Anterior cingulate cortex (tissue), 58 donors: ENCODE data around the gene RALGDS.
"Not testable (repeated sequence)": the region's sequence is repeated elsewhere in the genome, so short reads cannot be mapped to it uniquely, and the experiment has no call there.

Experiments
- DNase-seq, 58 donors: peaks; one replicate each; lab custom pipeline; 2025; lab: John Stamatoyannopoulos, UW

RALGDS gene

GRCh38 chr9:133121198-133121914 lies at the start of gene RALGDS:
Gene RALGDS, minus strand, starts transcription at chr9:133121240. Its CDS starts 86 bp downstream, at chr9:133121154.
- DNase-seq, result peak; percentile 31 to 97 (median 88)

DNA sequence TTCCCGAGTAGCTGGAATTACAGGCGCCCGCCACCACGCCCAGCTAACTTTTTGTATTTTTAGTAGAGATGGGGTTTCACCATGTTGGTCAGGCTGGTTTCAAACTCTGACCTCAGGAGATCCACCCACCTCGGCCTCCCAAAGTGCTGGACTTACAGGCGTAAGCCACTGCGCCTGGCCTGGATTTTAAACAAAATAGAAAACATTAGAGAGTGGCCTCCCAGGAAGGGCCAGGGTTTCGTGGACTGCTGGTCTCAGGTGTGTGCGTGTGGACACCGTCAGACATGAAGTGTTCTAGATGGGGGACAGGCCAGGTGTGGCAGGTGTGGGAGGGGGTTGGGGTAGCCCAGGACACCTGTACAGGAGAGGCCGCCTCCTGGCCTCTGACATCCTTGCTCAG lies 49.7 kb upstream of the RALGDS start:
- DNase-seq, result no peak

GRCh38 chr9:133169687-133170086 lies 48.6 kb upstream of the RALGDS start:
- DNase-seq, result not testable (repeated sequence)

- no peak for DNase-seq
Observed at GRCh38 chr9:133169102-133169501, 48.1 kb upstream of the RALGDS start.

GRCh38 chr9:133168432-133168831 lies 47.4 kb upstream of the RALGDS start:
- DNase-seq, result no peak

- DNase-seq, result no peak
Observed at GRCh38 chr9:133167769-133168168, 46.7 kb upstream of the RALGDS start.

- DNase-seq, result no peak
Observed at GRCh38 chr9:133167096-133167730, 46.2 kb upstream of the RALGDS start.

GRCh38 chr9:133166392-133166791 lies 45.4 kb upstream of the RALGDS start:
- DNase-seq, result no peak

DNA sequence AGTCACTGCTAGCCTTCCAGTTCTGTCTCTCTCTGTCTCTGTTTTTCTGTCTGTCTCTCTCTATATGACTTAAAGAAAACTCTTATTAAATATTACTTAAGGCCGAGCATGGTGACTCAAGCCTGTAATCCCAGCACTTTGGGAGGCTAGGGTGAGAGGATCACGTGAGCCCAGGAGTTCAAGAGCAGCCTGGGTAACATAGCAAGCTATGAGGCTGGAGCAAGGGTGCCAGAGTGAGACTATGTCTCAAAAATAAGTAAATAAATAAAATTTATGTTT lies 44.4 kb upstream of the RALGDS start:
- no peak for DNase-seq

DNA sequence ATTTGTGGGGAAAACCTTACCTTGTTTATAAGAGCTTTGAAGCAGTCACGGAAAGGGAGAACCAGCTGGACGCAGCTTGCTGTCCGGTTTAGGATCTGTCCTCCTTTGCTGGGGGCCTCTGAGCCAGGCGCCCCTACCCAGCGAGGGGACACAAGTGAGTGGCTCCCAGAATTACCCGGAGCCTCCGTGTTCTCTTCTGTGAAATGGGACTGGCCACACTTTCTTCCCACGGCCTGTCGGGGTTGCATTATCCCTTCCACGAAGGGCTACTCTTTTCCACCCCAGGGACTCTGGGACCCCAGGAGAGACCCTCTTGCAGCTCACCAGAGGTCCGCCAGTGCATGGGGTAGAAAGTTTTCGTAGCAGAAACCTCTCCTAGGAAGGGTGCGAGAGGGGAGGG lies 43.2 kb upstream of the RALGDS start:
- DNase-seq, result no peak

DNA sequence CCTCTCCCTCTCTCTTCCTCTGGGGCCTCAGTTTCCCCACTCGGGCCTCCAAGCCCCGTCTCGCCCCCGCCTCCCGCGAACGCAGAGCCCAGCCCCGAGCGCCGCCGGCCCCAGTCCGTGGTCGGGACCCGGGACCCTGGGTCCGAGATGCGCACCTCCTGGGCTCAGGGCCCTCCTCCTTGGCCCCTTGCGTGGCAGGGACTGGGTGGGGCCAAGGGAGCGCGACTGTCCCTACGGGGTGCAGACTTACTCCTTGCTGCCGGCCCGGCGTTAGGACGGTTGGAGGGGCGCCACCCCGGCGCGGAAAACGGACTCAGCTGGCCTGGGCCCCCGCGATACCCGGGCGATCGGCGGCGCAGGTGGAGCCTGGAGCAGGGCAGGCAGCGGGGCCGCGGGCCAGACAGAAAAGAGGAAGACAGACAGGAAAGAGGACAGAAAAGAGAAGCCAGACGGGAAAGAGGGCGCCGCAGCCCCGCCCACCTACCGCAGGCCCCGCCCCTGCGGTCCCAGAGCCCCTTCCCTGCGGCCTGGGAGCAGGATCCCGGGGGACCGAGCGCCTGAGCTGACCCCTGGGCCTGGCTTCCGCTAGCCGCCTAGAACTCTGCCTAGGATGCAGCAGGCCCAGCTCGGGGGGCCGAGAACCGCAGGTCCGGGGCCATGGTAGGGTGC lies 42.6 kb upstream of the RALGDS start, which contains the start of gene GBGT1:
GBGT1 (minus strand) TSS at position 411 of the 669 bp plus-strand sequence. CDS start 1,502 bp downstream, outside the sequence.
- peak in 17 of 58 donors; percentile 18 to 62 (median 38) for DNase-seq

- no peak for DNase-seq
Observed at GRCh38 chr9:133162861-133163503, 41.9 kb upstream of the RALGDS start.

- no peak for DNase-seq
Observed at GRCh38 chr9:133161547-133161950, 40.5 kb upstream of the RALGDS start.

DNA sequence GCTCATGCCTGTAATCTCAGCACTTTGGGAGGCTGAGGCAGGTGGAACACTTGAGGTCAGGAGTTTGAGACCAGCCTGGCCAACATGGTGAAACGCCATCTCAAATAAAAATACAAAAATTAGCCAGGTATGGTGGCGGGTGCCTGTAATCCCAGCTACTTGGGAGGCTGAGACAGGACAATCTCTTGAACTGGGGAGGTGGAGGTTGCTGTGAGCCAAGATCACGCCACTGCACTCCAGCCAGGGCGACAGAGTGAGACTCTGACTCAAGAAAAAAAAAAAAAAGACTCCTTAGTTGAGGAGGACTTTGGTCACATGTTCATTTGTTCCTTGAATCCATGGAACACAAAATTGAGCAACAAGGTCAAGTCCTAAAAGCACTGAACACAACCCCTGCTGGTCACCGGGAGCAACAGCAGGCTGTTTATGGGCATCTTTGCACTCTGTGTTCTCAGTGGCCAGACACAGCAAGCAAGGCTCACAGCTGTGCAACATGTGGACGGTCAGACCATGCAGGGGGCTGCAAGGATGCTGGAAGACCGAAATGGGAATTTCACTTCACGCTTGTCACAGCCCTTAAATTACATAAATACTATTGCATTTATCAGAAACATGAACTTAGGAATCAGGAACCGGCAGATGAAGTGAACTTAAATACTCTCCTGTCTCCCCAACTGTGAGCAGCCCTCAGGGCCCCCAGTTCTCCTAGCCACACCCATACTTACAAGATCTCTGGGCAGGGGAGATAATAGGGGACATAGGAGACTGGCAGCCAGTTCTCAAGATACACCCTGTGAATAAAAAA lies 39.9 kb upstream of the RALGDS start:
- peak in 12 of 58 donors; percentile 16 to 68 (median 31) for DNase-seq

DNA sequence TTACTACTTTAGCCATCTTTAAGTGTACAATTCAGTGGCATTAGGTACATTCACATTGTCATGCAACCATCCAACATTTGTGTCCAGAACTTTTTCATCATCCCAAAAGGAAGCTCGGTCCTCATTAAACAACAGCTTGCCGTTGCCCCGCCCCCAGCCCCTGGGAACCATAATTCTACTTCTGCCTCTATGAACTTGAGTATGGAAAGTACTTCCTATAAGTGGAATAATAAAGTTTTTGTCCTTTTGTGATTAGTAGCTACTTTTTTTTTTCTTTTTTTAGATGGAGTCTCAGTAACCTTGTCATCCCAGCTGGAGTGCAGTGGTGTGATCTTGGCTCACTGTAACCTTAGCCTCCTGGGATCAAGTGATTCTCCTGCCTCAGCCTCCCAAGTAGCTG lies 37.7 kb upstream of the RALGDS start:
- no peak for DNase-seq

GRCh38 chr9:133155156-133155555 lies 34.1 kb upstream of the RALGDS start:
- no peak for DNase-seq

- DNase-seq, result no peak
Observed at GRCh38 chr9:133154097-133154989, 33.3 kb upstream of the RALGDS start.

DNA sequence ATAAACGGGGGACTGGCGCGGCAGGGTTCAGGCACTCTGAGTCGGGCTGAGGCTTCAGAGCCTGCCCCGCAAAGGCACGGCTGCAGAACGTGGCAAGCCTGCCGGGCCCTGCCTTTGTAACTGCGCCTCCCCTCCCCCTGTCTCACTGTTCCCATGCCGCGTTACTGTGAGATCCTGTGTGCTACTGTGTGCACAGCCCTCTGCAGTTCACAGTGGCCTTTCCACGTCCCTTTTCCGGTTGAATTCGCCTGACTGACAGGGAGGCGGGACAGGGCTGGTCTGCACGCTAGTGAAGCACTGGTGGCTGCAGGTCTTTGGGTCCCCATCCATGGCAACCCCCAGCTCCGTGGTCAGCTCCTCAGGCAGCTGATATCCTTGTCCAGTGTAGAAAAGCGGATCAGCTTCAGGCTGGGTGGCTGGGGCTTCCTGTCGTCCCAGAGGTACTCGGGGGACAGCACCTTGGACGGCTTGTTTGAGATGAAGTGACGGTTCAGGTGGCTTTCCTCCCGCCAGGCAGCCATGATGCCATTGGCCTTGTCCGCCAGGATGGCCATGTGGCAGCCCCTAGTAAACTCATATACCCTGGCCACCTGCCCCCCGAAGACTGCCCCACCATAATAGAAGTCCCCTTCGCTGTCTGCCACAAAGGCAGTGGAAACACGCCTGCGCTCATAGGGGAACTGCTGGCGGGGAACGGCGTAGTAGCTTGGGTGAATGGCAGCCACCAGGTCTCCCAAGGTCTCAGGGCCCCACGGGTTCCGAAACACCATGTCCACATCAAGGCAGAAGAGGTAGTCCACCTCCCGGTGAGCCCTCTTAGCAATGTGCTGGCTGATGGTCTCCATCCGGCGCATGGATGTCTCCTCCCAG lies 32.4 kb upstream of the RALGDS start:
- no peak for DNase-seq
